Adrenal gland (tissue), 12 donors: ENCODE results near the gene BRAF. TPM values are rescaled to one million over a fixed set of nuclear protein-coding genes. Genes with fewer than 3 reads are reported as not detected.

Experiments
- DNase-seq, 7 donors: peaks; one replicate each; pipeline ENCODE4 v3.0.0-alpha.2; 2019 to 2020
- H3K27ac ChIP-seq, 5 donors: fragments of 200-600 bp; sonication (generic) in 4 of 5; 1 replicate in 3 of 5; 2 replicates in 2 of 5; pipeline versions ENCODE4 v1.5.1 to v1.8.0; 2016 to 2020; ENCODE audit warnings: mild to moderate bottlenecking in 1 of 5
- H3K27me3 ChIP-seq: fragments of 200-600 bp; 2 replicates; pipeline ENCODE4 v1.8.0; 2021
- H3K36me3 ChIP-seq, 2 donors: fragments of 200-600 bp; replicated peaks in 1 of 2; 1 replicate in 1 of 2; 2 replicates in 1 of 2; pipeline versions ENCODE4 v1.5.1 to v1.8.0; 2018 to 2022
- H3K4me1 ChIP-seq, 2 donors: fragments of 200-600 bp; replicated peaks in 1 of 2; 1 replicate in 1 of 2; 2 replicates in 1 of 2; pipeline versions ENCODE4 v1.5.1 to v1.8.0; 2018 to 2021
- H3K4me3 ChIP-seq, 4 donors: fragments of 200-600 bp; sonication (generic) in 3 of 4; one replicate each; pipeline ENCODE4 v1.5.1; 2016 to 2018
- H3K9me3 ChIP-seq, 3 donors: fragments of 200-600 bp; sonication (generic) in 1 of 3; replicated peaks in 1 of 3; 1 replicate in 2 of 3; 2 replicates in 1 of 3; pipeline versions ENCODE4 v1.5.1 to v1.8.0; 2016 to 2021
- CTCF ChIP-seq, 6 experiments: fragments of 450-650 bp in 4 of 6; fragments of 200-600 bp in 2 of 6; sonication (generic) in 1 of 6; IDR thresholded peaks; 1 replicate in 5 of 6; 2 replicates in 1 of 6; pipeline versions ENCODE4 v1.5.1 to v1.8.0; 2016 to 2021; ENCODE audit warnings: antibody characterized with exemption in 6 of 6, mild to moderate bottlenecking in 2 of 6, moderate library complexity in 1 of 6
- POLR2A ChIP-seq, 2 donors: fragments of 450-650 bp; IDR thresholded peaks; one replicate each; pipeline ENCODE4 v1.6.1; 2017; ENCODE audit warnings: antibody characterized with exemption in 2 of 2, mild to moderate bottlenecking in 2 of 2, moderate library complexity in 1 of 2
- WGBS, 4 donors: extraction: QIAGEN DNeasy Blood & Tissue Kit in 2 of 4; methylation state at CpG; one replicate each; pipeline versions ENCODE4 v1.1.5 to v1.1.7; 2013 to 2017; 5-methylcytosine and 5-hydroxymethylcytosine counted together
- intact Hi-C, 2 donors: fragments of 100-400 bp; cut with DNase I; formaldehyde crosslinking; loops; one replicate each; pipeline versions ENCODE4 v1.14.1 to v1.15.0; 2022 to 2023
- polyA plus RNA-seq, 3 donors: library from polyadenylated mRNA; stranded (reverse); fragments of 200-250 nt in 2 of 3; fragments of 350-450 nt in 1 of 3; fragmentation: Illumina TruSeq in 1 of 3; extraction: RNeasy Lipid Tissue Mini Kit (QIAGEN cat#74804) in 1 of 3; gene quantifications; one replicate each; pipeline ENCODE4 v1.2.3, GENCODE V29; 2013 to 2014
- total RNA-seq, 9 donors: library from RNA; depleted of rRNA in 4 of 9; stranded (reverse); fragments of >200 nt in 4 of 9; fragments of 120-200 nt in 1 of 9; fragmentation: NEBNext Ultra II Directional in 1 of 9; extraction: Animal tissue kit (Norgen Biotek cat#: 25700) in 1 of 9; gene quantifications; one replicate each; pipeline versions ENCODE4 v1.1.0 to v1.2.4, GENCODE V29; 2013 to 2023
- donor health status: healthy with polysubstance abuse.
- donor health status: Bipolar disorder and iron deficiency.
- donor health status: DM: yes; HTN: yes; CAD: no.
- donor health status: DM: no; HTN: no; CAD: no.
- donor health status: DM: no; HTN: no; CAD: no.
- donor health status: DM: yes; HTN: yes; CAD: no.

Gene BRAF
- total and polyA plus RNA-seq, 12 donors, result 5.0 to 50.3 (median 25.5) TPM

GRCh38 chr7:140903741-140904480, 20.8 kb downstream of the BRAF start:
- WGBS, 4 donors, result 85 to 91% (median 88%) methylated on average over 4 of the region's 4 CpGs
- DNase-seq, result no peak
- intact Hi-C loops, result no loop called here
- Histone ChIP-seq H3K27me3 (no peaks in the 10 kb centered on the region), H3K9me3 (no peaks in the 10 kb centered on the region), H3K4me3 (no peak overlapping the region), H3K36me3 (no peaks in the 10 kb centered on the region), H3K4me1 (peaks cover 7 to 13% of the 10 kb centered on the region in 2 donors), H3K27ac (no peak overlapping the region)
- TF ChIP-seq CTCF (IDR thresholded peaks at IDR 0.05) (no peak), POLR2A (IDR thresholded peaks at IDR 0.05) (no peak)

- WGBS, 4 donors, result 95 to 100% (median 98%) methylated on average over 2 of the region's 2 CpGs
- intact Hi-C loops, result no loop called here
These were observed 22.3 kb downstream of the BRAF start for GRCh38 chr7:140902303-140902953.

GRCh38 chr7:140901941-140902302, 22.8 kb downstream of the BRAF start:
- no peak for TF ChIP-seq CTCF (IDR thresholded peaks at IDR 0.05)
- TF ChIP-seq POLR2A (IDR thresholded peaks at IDR 0.05), result no peak
- H3K9me3 ChIP-seq, result no peaks in the 10 kb centered on the region
- WGBS, 4 donors, result 81 to 98% (median 96%) methylated on average over 4 of the region's 4 CpGs
- H3K27ac ChIP-seq, result no peak overlapping the region
- peaks cover 0 to 6% of the 10 kb centered on the region in 2 donors for H3K4me1 ChIP-seq
- no peak overlapping the region for H3K4me3 ChIP-seq
- DNase-seq, result no peak
- no peaks in the 10 kb centered on the region for H3K36me3 ChIP-seq
- intact Hi-C loops, result no loop called here
- H3K27me3 ChIP-seq, result no peaks in the 10 kb centered on the region

More at GRCh38 chr7:140902303-140902953, 22.3 kb downstream of the BRAF start:
- H3K9me3 ChIP-seq, result no peaks in the 10 kb centered on the region
- H3K4me1 ChIP-seq, result peaks cover 0 to 6% of the 10 kb centered on the region in 2 donors
- no peak overlapping the region for H3K4me3 ChIP-seq
- TF ChIP-seq CTCF (IDR thresholded peaks at IDR 0.05), result no peak
- no peak for TF ChIP-seq POLR2A (IDR thresholded peaks at IDR 0.05)
- H3K36me3 ChIP-seq, result no peaks in the 10 kb centered on the region
- H3K27ac ChIP-seq, result no peak overlapping the region
- H3K27me3 ChIP-seq, result no peaks in the 10 kb centered on the region
- DNase-seq, result no peak

GRCh38 chr7:140899883-140900282, 24.8 kb downstream of the BRAF start:
- intact Hi-C loops, result no loop called here

More at GRCh38 chr7:140899883-140900282, 24.8 kb downstream of the BRAF start:
- TF ChIP-seq CTCF (IDR thresholded peaks at IDR 0.05), result no peak
- no peak for TF ChIP-seq POLR2A (IDR thresholded peaks at IDR 0.05)
- no peak overlapping the region for H3K4me3 ChIP-seq
- H3K27me3 ChIP-seq, result no peaks in the 10 kb centered on the region
- no peaks in the 10 kb centered on the region for H3K9me3 ChIP-seq
- no peaks in the 10 kb centered on the region for H3K36me3 ChIP-seq
- 58 to 70% (median 66%) methylated on average over 1 of the region's 1 CpG for WGBS, 4 donors
- peak in 2 of 7 donors; percentile 37 to 60 for DNase-seq
- H3K4me1 ChIP-seq, result peaks cover 0 to 6% of the 10 kb centered on the region in 2 donors
- H3K27ac ChIP-seq, result no peak overlapping the region
